GM18520 (cell line): ENCODE results near the gene CERKL.

Source experiments
- ATAC-seq: cut with Tn5 transposase; IDR thresholded peaks from one replicate; pipeline ENCODE4 v1.9.1; 2021; ENCODE audit not compliant: unreplicated experiment

Gene CERKL

GRCh38 chr2:181578829-181579228 is 78.1 kb downstream of the CERKL start:
- no peak for ATAC-seq

DNA sequence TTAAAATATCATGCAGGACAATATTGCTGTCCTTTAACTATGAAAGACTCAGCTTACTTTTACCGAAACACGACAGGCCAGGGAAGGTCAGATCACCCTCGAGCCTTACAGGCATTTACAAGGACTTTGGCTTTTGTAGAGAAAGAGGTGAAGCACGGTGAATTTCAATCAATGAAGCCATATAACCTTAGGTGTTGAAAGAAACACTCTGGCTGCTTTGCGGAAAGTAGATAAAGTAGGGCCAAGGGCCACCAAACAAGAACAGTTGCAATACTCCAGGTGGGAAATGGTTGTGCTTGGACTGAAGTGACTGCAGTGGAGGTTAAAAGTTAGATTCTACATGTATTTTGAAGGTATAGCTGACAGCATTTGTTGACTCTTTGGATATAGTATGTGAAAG is 80.5 kb downstream of the CERKL start:
- ATAC-seq: no peak

DNA sequence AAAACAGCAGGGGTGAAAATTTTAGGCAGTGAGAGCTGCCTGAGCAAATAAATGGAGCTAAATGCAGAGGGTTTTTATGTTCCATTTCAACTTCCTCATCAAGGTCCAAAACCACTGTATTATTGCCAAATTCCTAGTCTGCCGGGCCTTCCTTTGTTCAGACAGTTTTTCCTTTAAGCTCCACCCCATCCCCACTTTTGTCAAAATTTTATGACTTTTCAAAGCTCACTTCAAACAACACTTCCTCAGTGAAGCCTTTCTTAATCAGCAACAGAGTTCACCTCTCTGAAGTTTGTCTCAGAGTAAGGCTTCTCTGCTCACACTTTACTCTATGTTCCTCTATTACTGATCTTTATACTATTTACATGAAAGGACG is 81.3 kb downstream of the CERKL start:
- ATAC-seq: no peak

GRCh38 chr2:181575024-181575649 is 81.8 kb downstream of the CERKL start:
- ATAC-seq: no peak

DNA sequence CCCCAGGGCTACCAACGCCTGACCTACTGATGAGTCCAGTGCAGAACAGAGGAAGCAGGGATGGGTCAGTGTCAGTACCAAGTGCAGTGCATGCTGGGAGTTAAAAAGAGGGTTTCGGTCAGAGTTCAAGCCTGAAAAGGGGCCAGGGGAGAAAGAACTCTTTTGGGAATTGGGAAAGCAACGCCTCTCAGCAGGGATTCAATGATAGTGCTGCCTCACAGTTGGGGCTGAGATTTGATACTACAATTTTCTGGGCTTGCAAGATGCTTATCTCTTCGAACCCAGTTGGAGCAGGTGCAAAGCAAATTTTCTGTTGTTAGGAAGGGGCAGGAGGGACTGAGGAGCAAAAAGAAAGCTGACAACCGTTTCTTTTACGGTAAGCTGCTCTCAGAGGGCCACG is 82.6 kb downstream of the CERKL start:
- ATAC-seq: no peak

DNA sequence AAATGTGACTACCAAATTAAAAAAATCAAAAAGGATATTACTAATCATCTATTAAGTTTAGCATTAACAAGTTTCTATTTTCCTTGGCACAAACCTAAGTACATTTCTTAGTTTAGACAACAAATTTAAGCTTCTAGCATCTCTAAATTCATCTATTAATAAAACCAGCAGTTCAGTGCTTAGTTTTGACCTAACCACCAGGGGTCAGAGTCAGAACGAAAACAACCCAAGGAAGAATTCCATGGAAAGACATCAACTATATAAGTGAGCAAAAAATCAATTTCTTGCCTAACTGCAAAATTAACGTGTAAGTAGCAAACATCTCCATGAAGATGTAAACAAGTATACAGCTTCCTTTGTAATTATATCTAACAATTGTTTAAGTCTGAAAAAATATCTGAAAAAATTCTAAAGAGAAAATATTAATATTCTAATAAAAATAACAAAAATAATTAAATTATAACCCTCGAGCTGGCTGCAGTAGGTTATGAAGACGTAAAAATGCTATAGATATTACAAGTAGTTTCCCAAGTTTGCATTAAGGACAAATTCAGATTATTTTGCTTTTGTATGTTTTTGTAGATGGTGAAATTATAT is 83.7 kb downstream of the CERKL start:
- ATAC-seq: no peak

- no peak for ATAC-seq
Observed at GRCh38 chr2:181570833-181571661, 85.9 kb downstream of the CERKL start.

GRCh38 chr2:181570059-181570458 is 86.8 kb downstream of the CERKL start:
- no peak for ATAC-seq

GRCh38 chr2:181566334-181567032 is 90.4 kb downstream of the CERKL start:
- ATAC-seq: no peak

- peak; percentile 35 for ATAC-seq
Observed at GRCh38 chr2:181563101-181563692, 93.7 kb downstream of the CERKL start.

GRCh38 chr2:181558371-181558770 is 98.5 kb downstream of the CERKL start:
- no peak for ATAC-seq

GRCh38 chr2:181554061-181554830 is 102.7 kb downstream of the CERKL start:
- ATAC-seq: no peak

GRCh38 chr2:181553244-181553643 is 103.7 kb downstream of the CERKL start:
- ATAC-seq: no peak

DNA sequence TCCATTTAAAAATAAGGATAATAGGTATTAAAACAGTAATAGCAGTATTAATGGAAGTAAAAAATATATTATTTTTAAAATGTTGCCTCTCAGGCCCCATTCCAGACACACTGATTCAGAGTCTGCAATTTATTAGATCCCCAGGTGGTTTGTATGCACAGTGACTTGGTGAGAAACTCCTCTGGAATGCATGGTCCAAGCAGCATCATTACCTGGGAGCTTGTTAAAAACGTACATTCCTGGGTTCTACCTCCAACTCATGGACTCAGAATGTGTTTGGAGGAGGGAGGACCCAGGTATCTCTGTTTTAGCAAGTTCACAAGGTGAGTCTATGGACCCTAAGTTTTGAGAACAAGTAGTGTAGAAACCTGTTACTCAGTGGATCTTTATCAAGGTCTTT is 104.1 kb downstream of the CERKL start:
- no peak for ATAC-seq

GRCh38 chr2:181546086-181546485 is 110.8 kb downstream of the CERKL start:
- ATAC-seq: no peak

- ATAC-seq: no peak
Observed at GRCh38 chr2:181542170-181542569, 114.7 kb downstream of the CERKL start.

- ATAC-seq: no peak
Observed at GRCh38 chr2:181540421-181540820, 116.5 kb downstream of the CERKL start.

GRCh38 chr2:181536730-181537129 is 120.2 kb downstream of the CERKL start:
- no peak for ATAC-seq

GRCh38 chr2:181528441-181528840 is 128.5 kb downstream of the CERKL start:
- no peak for ATAC-seq

- no peak for ATAC-seq
Observed at GRCh38 chr2:181527058-181527457, 129.8 kb downstream of the CERKL start.
